Activated CD4-positive, alpha-beta T cell treated with anti-CD3 and anti-CD28 coated beads, Interleukin-2, amount 50 U/mL, for 48 hours (primary cell): ENCODE results near the gene CNGB1.
"Not testable (repeated sequence)": the region's sequence is repeated elsewhere in the genome, so short reads cannot be mapped to it uniquely, and the experiment has no call there.

Source experiments
- DNase-seq, 2 experiments: peaks; one replicate each; pipeline ENCODE4 v3.0.0-alpha.2; 2020

Gene CNGB1

GRCh38 chr16:57923841-57924240 lies 47.1 kb downstream of the CNGB1 start:
- DNase-seq: no peak

- no peak for DNase-seq
These were observed 47.5 kb downstream of the CNGB1 start for GRCh38 chr16:57923418-57923817.

- DNase-seq: no peak
These were observed 50.1 kb downstream of the CNGB1 start for GRCh38 chr16:57920880-57921229.

- DNase-seq: no peak
These were observed 50.6 kb downstream of the CNGB1 start for GRCh38 chr16:57920215-57920879.

- no peak for DNase-seq
These were observed 51.9 kb downstream of the CNGB1 start for GRCh38 chr16:57918994-57919393.

GRCh38 chr16:57918444-57918843 lies 52.5 kb downstream of the CNGB1 start:
- DNase-seq: no peak

GRCh38 chr16:57917929-57918328 lies 53.0 kb downstream of the CNGB1 start:
- DNase-seq: not testable (repeated sequence)

- not testable (repeated sequence) for DNase-seq
These were observed 53.4 kb downstream of the CNGB1 start for GRCh38 chr16:57917489-57917888.

- no peak for DNase-seq
These were observed 54.0 kb downstream of the CNGB1 start for GRCh38 chr16:57916735-57917438.

- DNase-seq: no peak
These were observed 55.0 kb downstream of the CNGB1 start for GRCh38 chr16:57915811-57916488.

GRCh38 chr16:57915267-57915666 lies 55.7 kb downstream of the CNGB1 start:
- DNase-seq: no peak

- DNase-seq: no peak
These were observed 56.4 kb downstream of the CNGB1 start for GRCh38 chr16:57914244-57915173.

GRCh38 chr16:57912529-57913260 lies 58.2 kb downstream of the CNGB1 start:
- DNase-seq: no peak

GRCh38 chr16:57911743-57912142 lies 59.2 kb downstream of the CNGB1 start:
- no peak for DNase-seq

GRCh38 chr16:57910696-57911095 lies 60.2 kb downstream of the CNGB1 start:
- no peak for DNase-seq

GRCh38 chr16:57908409-57908987 lies 62.4 kb downstream of the CNGB1 start:
- no peak for DNase-seq

GRCh38 chr16:57906382-57907316 lies 64.3 kb downstream of the CNGB1 start:
- peak; percentile 18 to 33 for DNase-seq

GRCh38 chr16:57904101-57904500 lies 66.8 kb downstream of the CNGB1 start:
- no peak for DNase-seq

- DNase-seq: no peak
These were observed 67.3 kb downstream of the CNGB1 start for GRCh38 chr16:57903656-57904055.

- no peak for DNase-seq
These were observed 69.4 kb downstream of the CNGB1 start for GRCh38 chr16:57901480-57902069.
